Skeletal muscle satellite cell (primary cell): ENCODE measurements around the gene EHMT1.
"Not testable (repeated sequence)": the region's sequence is repeated elsewhere in the genome, so short reads cannot be mapped to it uniquely, and the experiment has no call there.

Experiments
- H3K27me3 ChIP-seq: 2 replicates; pipeline ENCODE4 v1.7.0; 2013; ENCODE audit warnings: low read length; ENCODE audit not compliant: control insufficient read depth, insufficient read depth
- H3K36me3 ChIP-seq: 2 replicates; pipeline ENCODE4 v1.7.0; 2013; ENCODE audit warnings: mild to moderate bottlenecking, control low read depth, low read length; ENCODE audit not compliant: insufficient read depth
- H3K4me1 ChIP-seq: 2 replicates; pipeline ENCODE4 v1.7.0; 2013; ENCODE audit warnings: low read length; ENCODE audit not compliant: control insufficient read depth, insufficient read depth
- H3K4me2 ChIP-seq: 2 replicates; pipeline ENCODE4 v1.7.0; 2013; ENCODE audit warnings: mild to moderate bottlenecking, low read length
- H3K4me3 ChIP-seq: 2 replicates; pipeline ENCODE4 v1.7.0; 2013; ENCODE audit warnings: low read length
- H3K9ac ChIP-seq: 2 replicates; pipeline ENCODE4 v1.7.0; 2013; ENCODE audit warnings: mild to moderate bottlenecking, low read depth, low read length, moderate library complexity
- H3K9me3 ChIP-seq: replicated peaks from 2 replicates; pipeline ENCODE4 v1.7.0; 2013; ENCODE audit warnings: mild to moderate bottlenecking, control low read depth, low read length

Gene EHMT1

DNA sequence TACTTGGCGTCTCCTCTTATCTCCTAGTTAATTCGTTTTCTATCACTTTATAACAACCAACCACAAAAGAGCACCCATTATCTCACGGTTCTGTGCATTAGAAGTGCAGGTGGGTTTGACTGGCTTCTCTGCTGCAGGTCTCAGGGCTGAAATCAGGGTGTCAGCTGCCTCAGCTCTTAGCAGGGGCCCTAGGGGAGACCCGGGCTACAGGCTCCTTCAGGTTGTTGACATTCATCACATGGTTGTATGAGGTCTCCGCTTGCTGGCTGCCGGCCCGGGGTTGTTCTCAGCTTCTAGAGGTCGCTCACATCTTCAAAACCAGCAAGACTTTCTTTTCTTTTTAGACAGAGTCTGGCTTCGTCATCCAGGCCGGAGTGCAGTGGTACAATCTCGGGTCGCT lies 25.6 kb upstream of the EHMT1 start:
- H3K27me3 ChIP-seq = no peaks in the 10 kb centered on the region
- H3K4me3 ChIP-seq = no peak overlapping the region
- no peak overlapping the region for H3K9ac ChIP-seq
- H3K9me3 ChIP-seq = no peaks in the 10 kb centered on the region
- H3K36me3 ChIP-seq = peaks cover 6% of the 10 kb centered on the region
- H3K4me1 ChIP-seq = peaks cover 9% of the 10 kb centered on the region
- H3K4me2 ChIP-seq = no peak overlapping the region

DNA sequence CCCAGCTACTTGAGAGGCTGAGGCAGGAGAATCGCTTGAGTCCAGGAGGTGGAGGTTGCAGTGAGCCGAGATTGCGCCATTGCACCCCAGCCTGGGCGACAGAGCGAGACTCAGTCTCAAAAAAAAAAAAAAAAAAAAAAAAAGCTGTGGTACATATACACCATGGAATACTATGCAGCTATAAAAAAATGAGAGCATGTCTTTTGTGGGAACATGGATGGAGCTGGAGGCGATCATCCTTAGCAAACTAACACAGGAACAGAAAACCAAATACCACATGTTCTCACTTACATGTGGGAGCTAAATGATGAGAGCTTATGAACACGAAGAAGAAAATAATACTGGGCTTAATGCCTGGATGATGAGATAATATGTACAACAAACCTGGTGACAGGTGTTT lies 22.2 kb upstream of the EHMT1 start:
- H3K36me3 ChIP-seq, H3K9ac ChIP-seq, H3K9me3 ChIP-seq, H3K4me3 ChIP-seq, H3K4me2 ChIP-seq, H3K27me3 ChIP-seq, H3K4me1 ChIP-seq: not testable (repeated sequence)

DNA sequence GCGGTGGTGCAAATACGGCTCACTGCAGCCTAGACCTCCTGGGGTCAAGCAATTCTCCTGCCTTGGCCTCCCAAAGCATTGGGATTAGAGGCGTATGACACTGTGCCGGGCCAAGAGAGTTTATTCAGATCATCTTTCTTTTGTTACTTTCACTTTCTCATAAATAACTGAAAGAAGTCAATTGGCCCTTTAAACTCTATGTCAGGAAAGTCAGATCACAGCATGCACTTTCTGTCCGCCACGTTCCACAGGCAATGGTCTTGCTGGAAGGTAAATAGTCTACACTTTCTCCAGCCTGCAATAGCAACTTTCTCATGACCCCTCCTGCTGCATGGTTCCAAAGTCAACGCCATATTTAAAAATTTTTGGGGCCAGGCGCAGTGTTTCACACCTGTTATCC lies 19.9 kb upstream of the EHMT1 start:
- H3K9ac ChIP-seq = no peak overlapping the region
- H3K4me1 ChIP-seq = no peaks in the 10 kb centered on the region
- no peaks in the 10 kb centered on the region for H3K36me3 ChIP-seq
- no peaks in the 10 kb centered on the region for H3K9me3 ChIP-seq
- no peak overlapping the region for H3K4me3 ChIP-seq
- no peak overlapping the region for H3K4me2 ChIP-seq
- peaks cover 9% of the 10 kb centered on the region for H3K27me3 ChIP-seq

DNA sequence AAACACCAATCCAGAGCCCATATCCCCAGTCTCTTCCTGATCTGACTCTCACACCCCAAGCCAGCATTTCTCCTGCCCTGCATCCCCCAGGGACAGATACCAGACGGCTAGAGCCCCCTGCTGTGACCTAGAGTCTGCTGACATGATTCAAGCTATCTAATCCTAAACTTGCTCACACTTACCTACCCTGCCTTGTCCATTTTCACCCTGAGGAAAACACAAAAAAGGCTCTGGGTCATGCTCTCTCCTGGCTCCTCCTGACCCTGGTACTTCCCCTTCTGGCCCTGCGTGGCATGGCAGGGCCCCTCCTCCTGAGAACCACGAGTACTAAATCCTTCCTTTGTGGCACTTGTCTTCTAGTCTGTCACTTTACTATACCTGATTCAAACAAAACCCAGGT lies 16.1 kb upstream of the EHMT1 start:
- Histone ChIP-seq H3K4me3 (no peak overlapping the region), H3K9me3 (no peaks in the 10 kb centered on the region), H3K27me3 (peaks cover 9% of the 10 kb centered on the region), H3K9ac (no peak overlapping the region), H3K4me2 (no peak overlapping the region), H3K36me3 (no peaks in the 10 kb centered on the region), H3K4me1 (peaks cover 15% of the 10 kb centered on the region)

DNA sequence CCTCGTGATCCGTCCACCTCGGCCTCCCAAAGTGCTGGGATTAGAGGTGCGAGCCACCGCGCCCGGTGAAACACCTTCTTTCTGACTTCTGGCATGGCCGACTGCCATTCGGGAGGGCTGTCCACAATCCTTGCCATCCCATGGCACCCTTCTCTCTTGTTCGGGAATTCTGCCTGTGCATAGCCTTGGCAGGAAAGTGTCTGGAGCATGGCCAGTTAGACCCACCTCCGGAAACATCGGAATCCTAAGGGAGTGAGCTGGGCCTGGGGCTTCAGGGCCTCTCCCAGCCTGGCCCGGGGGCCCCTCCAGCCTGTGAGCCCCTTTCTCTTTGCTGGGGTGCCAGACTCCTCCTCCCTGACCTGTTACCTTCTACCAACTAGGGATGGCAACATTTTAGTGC lies 14.9 kb upstream of the EHMT1 start:
- no peak overlapping the region for H3K9ac ChIP-seq
- no peaks in the 10 kb centered on the region for H3K36me3 ChIP-seq
- H3K9me3 ChIP-seq = no peaks in the 10 kb centered on the region
- H3K4me1 ChIP-seq = peaks cover 15% of the 10 kb centered on the region
- H3K4me2 ChIP-seq = no peak overlapping the region
- H3K27me3 ChIP-seq = peaks cover 9% of the 10 kb centered on the region
- no peak overlapping the region for H3K4me3 ChIP-seq

DNA sequence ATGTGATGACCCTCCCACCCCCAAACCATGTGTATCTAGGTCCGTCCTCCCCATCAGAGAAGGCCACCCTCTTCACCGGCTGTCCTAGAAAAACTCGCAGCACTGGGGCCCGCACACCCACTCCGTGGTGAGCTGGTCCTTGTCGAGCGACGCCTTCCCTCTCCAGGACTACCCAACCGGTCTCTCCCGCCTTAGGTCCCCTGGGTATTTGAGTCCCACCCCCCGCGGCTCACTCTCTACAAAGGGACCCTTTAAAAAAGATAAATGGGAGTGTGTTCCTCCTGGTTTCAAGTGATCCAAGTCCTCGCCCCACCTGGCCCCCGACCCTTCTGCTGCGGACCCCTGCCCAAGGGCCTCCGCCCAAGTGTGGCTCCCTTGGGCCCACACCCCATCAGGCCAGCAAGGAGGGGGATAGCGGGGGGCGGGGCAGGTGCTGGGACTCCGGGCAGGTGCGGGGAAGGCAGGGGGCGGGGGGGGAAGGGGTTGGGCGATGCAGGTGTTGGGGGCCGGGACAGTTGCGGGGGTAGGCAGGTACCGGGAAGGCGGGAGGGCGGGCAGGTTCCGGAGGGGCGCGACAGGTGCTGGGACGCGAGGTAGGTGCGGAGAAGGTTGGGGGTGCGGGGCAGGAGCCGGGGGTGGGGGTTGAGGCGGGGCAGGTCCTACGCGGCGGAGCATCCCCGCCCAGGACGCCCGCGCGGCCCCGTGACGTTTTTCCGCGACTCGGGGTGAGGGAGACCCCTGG lies 14.3 kb upstream of the EHMT1 start:
- Histone ChIP-seq H3K4me1 (peaks cover 15% of the 10 kb centered on the region), H3K27me3 (peaks cover 9% of the 10 kb centered on the region), H3K4me3 (peak overlapping the region; percentile 65), H3K4me2 (peak overlapping the region; percentile 72), H3K9ac (no peak overlapping the region), H3K36me3 (no peaks in the 10 kb centered on the region), H3K9me3 (no peaks in the 10 kb centered on the region)

DNA sequence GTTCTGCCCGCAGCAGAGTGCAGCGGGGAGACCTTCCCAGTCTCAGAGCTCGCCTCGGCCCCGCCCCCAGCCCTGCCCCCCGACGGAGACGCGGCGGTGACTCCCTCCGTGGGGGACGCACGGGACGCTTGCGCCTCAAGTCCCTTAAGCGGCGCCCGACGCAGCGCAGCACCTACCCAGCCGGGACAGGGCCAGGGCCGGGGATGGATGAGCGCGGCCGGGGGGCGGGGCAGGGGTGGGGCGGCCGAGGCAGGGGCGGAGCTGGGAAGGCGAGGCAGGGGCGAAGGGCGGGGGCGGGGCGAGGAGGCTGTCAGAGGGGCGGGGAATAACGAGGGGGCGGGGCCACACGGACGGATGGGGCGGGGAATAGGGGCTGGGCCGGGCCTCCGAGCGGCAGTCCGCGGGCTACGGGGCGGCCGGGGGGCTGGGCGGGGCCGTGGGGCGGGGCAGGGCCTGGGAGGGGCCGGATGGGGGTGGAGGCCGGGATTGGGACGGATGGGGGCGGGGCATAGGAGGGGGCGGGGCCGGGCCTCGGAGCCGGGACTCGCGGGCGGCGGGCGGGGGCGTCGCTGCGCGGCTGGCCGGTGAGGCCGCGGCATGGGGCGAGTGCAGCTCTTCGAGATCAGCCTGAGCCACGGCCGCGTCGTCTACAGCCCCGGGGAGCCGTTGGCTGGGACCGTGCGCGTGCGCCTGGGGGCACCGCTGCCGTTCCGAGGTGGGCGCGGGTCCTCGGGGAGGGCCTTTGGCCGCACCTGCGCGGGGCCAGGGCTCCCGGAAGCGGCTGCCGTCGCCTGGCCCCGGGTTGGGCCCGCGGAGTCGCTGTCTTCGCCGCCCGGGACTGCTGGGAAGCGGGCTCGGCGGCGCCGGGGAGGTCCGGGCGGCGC lies 13.4 kb upstream of the EHMT1 start, which contains the start of gene ARRDC1:
TSS of gene ARRDC1 (plus strand) at position 566 of the 884 bp plus-strand sequence. CDS start at position 598, 32 bp downstream.
- Histone ChIP-seq H3K27me3 (peaks cover 9% of the 10 kb centered on the region), H3K4me3 (peak within 1 kb of the TSS; percentile 93), H3K4me1 (peaks cover 15% of the 10 kb centered on the region), H3K9ac (peak within 1 kb of the TSS; percentile 84), H3K9me3 (no peaks in the 10 kb centered on the region), H3K4me2 (peak within 1 kb of the TSS; percentile 99), H3K36me3 (no peaks in the 10 kb centered on the region)

DNA sequence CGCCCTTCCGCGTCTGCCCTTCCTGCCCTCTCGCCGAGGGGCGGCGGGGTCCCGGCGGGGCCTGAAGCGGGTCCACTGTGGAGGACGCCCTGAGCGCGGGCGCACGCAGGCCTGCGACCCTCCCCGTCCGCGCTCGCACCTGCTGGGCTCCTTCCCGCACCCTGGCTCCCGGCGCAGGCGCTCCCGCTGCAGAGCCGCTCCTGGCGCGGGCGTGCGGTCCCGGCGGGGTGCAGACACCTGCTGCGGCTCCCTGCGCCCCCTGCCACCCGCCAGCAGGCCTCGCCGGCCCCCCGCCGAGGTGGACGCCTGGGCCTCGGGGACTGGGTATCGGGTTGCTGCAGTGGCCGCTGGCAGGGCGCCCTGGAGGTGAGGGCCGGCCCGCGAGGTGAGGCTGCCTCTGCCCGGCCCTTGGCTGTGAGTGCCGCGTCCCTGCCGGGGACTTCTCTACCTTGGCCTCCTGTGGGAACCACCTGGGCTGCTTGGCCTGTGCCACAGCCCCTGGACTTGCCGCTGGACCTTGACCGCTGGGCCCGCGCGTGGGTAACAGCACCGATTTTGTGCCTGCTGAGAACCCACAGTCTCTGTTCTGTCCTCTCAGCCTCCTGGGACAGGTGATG lies 12.7 kb upstream of the EHMT1 start:
- Histone ChIP-seq H3K36me3 (no peaks in the 10 kb centered on the region), H3K4me1 (peaks cover 15% of the 10 kb centered on the region), H3K27me3 (peaks cover 9% of the 10 kb centered on the region), H3K9ac (peak overlapping the region; percentile 84), H3K4me3 (peak overlapping the region; percentile 93), H3K9me3 (no peaks in the 10 kb centered on the region), H3K4me2 (peak overlapping the region; percentile 99)

DNA sequence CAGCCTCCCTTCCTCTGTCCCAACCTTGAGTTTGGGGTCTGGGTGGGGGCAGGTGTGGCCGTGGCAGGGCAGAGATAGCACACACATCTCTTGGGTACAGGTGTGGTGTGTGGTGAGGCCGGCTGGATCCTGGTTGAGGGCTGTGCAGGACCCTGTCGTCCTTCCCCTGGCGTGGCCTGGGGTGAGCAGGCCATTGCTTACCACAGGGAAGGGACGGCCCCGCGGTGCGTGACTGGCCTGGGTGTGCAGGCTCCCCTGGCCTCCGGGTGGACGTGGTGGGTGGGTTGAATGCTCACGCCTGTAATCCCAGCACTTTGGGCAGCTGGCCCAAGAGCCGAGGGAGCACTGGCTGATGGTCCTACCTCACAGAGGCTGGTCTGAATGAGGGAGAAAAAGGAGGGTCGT lies 12.1 kb upstream of the EHMT1 start:
- Histone ChIP-seq H3K9ac (peak overlapping the region; percentile 84), H3K4me3 (peak overlapping the region; percentile 93), H3K4me1 (peaks cover 19% of the 10 kb centered on the region)

DNA sequence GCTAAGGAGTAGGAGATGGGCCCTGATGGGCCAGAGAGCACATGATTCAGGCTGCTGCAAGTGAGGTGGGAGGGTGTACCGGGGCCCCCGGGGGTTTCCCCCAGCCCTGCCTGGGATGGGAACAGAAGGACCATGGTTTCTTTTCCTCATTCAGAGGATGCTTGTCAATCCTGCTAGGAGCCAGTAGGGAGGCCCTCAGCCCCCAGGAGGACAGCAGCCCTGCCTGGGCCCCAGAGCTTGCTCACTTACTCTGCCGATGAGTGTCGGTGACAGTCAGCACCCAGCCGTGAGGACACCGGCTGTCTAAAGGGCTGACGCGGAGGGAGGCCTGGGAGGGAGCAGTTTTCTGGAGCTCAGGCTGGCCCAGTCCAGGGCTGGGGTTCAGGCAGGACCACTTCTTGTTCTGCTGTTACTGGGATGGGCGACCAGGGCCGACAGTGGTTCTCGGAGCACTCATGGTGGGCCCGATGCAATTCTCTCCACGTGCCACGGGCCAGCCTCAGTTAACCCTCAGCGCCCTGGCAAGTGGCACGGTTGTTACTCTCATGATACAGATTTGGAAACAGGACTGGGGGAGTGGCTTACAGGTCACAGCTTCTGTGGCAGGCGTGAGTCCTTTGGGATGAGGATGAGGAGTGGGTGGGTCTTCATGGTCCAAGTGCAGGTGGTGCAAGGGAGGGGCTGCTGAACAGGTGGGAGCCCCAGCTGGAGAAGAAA lies 11.5 kb upstream of the EHMT1 start:
- Histone ChIP-seq H3K36me3 (no peaks in the 10 kb centered on the region), H3K9ac (no peak overlapping the region), H3K9me3 (no peaks in the 10 kb centered on the region), H3K4me2 (peak overlapping the region; percentile 99), H3K4me3 (peak overlapping the region; percentile 93), H3K4me1 (peaks cover 25% of the 10 kb centered on the region), H3K27me3 (peaks cover 9% of the 10 kb centered on the region)

More for the DNA sequence above, 12.1 kb upstream of the EHMT1 start:
- Histone ChIP-seq H3K9me3 (no peaks in the 10 kb centered on the region), H3K4me2 (peak overlapping the region; percentile 99), H3K27me3 (peaks cover 9% of the 10 kb centered on the region), H3K36me3 (no peaks in the 10 kb centered on the region)

DNA sequence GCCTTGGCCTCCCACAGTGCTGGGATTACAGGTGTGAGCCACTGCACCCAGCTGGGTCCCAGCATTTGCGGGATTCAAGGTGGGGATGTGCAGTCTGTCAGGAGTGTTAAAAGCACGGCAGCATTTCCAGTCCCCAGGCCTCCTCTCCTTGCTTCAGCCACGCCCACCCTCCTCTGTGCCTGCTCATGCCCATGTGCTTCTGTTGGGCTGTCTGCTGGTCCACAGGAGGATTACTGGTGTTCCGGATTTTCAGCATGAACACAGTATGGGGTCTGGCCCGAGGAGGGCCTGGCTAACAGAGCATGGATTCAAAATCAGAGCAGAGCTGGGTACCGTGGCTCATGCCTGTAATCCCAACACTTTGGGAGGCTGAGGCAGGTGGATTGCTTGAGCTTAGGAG lies 7.9 kb upstream of the EHMT1 start:
- H3K36me3 ChIP-seq = peaks cover 25% of the 10 kb centered on the region
- H3K27me3 ChIP-seq = no peaks in the 10 kb centered on the region
- H3K9me3 ChIP-seq = no peaks in the 10 kb centered on the region
- peaks cover 34% of the 10 kb centered on the region for H3K4me1 ChIP-seq
- no peak overlapping the region for H3K4me3 ChIP-seq
- H3K9ac ChIP-seq = no peak overlapping the region
- no peak overlapping the region for H3K4me2 ChIP-seq
